GM12878 (cell line): Measurements from ENCODE around the gene LETMD1. TPM values are rescaled to one million over a fixed set of nuclear protein-coding genes. Genes with fewer than 3 reads are reported as not detected.

Source experiments
- ATAC-seq: fragments of 200-7000 bp; cut with Tn5 transposase; 3 replicates; pipeline ENCODE4 v1.9.1; 2020; ENCODE audit warnings: mild to moderate bottlenecking, moderate library complexity
- BruUV-seq: library from RNA; stranded (reverse); fragments of 400-500 nt; replicated peaks from 2 replicates; lab custom pipeline; 2021; lab: Mats Ljungman, UMichigan
- CTCF ChIA-PET: fragments of 300-600 bp; sonication (Branson Sonifier 250); formaldehyde crosslinking; extraction: SDS; loops from one replicate; lab custom pipeline; 2021; ENCODE audit warnings: inconsistent platforms; lab: Yijun Ruan, JAX
- POLR2A ChIA-PET: fragments of 350-600 bp; formaldehyde crosslinking; extraction: SDS; loops from one replicate; lab custom pipeline; 2021; ENCODE audit warnings: inconsistent platforms; lab: Charles Lee
- RAD21 ChIA-PET: fragments of 300-600 bp; sonication (Branson Sonifier 250); formaldehyde crosslinking; loops from one replicate; lab custom pipeline; 2023; ENCODE audit warnings: antibody characterized with exemption; ENCODE audit not compliant: unreplicated experiment; lab: Charles Lee
- SMC1A ChIA-PET: fragments of 300-600 bp; sonication (Branson Sonifier 250); formaldehyde crosslinking; loops from one replicate; lab custom pipeline; 2023; ENCODE audit not compliant: unreplicated experiment, uncharacterized antibody; lab: Charles Lee
- DNase-seq: peaks from one replicate; pipeline ENCODE4 v3.0.0-alpha.2; 2011; ENCODE audit warnings: low read depth, low spot score
- FAIRE-seq: peaks from 3 replicates; lab custom pipeline; 2011; peaks lifted over from hg19 to GRCh38; lab: Jason Lieb, UNC
- H2AFZ ChIP-seq: 2 replicates; pipeline ENCODE4 v1.6.0; 2011; ENCODE audit warnings: low read depth, low read length, control low read depth; ENCODE audit not compliant: control insufficient read depth
- H3K27ac ChIP-seq: 2 replicates; pipeline ENCODE4 v1.5.1; 2011; ENCODE audit warnings: control low read depth; ENCODE audit not compliant: control insufficient read depth, insufficient read depth
- H3K27me3 ChIP-seq, 2 experiments: replicated peaks in 1 of 2; 2 replicates each; pipeline versions ENCODE4 v1.6.0 to v1.6.1; 2011; ENCODE audit warnings: low read length in 1 of 2; ENCODE audit not compliant: control insufficient read depth in 2 of 2, insufficient read depth in 2 of 2
- H3K36me3 ChIP-seq, 2 experiments: 2 replicates each; pipeline ENCODE4 v1.5.1; 2011; ENCODE audit warnings: low read length in 1 of 2; ENCODE audit not compliant: control insufficient read depth in 2 of 2, insufficient read depth in 2 of 2
- H3K4me1 ChIP-seq: 2 replicates; pipeline ENCODE4 v1.6.1; 2011; ENCODE audit warnings: mild to moderate bottlenecking, low read length, moderate library complexity, mixed read lengths; ENCODE audit not compliant: control insufficient read depth, insufficient read depth
- H3K4me2 ChIP-seq: 2 replicates; pipeline ENCODE4 v1.6.0; 2011; ENCODE audit warnings: control low read depth; ENCODE audit not compliant: control insufficient read depth, insufficient read depth
- H3K4me3 ChIP-seq: fragments of 200-600 bp; sonication (generic); 2 replicates; pipeline ENCODE4 v1.5.1; 2016
- H3K79me2 ChIP-seq: 2 replicates; pipeline ENCODE4 v1.6.0; 2011; ENCODE audit warnings: low read length; ENCODE audit not compliant: control insufficient read depth, insufficient read depth
- H3K9ac ChIP-seq: 2 replicates; pipeline ENCODE4 v1.8.0; 2011; ENCODE audit warnings: low read length, control low read depth, mixed read lengths; ENCODE audit not compliant: control insufficient read depth, insufficient read depth
- H3K9me3 ChIP-seq: replicated peaks from 3 replicates; pipeline ENCODE4 v1.5.1; 2011; ENCODE audit warnings: mild to moderate bottlenecking, low read length; ENCODE audit not compliant: control insufficient read depth, insufficient read depth
- H4K20me1 ChIP-seq: 2 replicates; pipeline ENCODE4 v1.6.0; 2011; ENCODE audit not compliant: control insufficient read depth, insufficient read depth
- BCL11A ChIP-seq: IDR thresholded peaks from 2 replicates; pipeline ENCODE4 v1.6.1; 2011; ENCODE audit warnings: low read depth, low read length
- CEBPB ChIP-seq, 2 experiments: fragments of 150-350 bp in 1 of 2; IDR thresholded peaks; 2 replicates each; pipeline ENCODE4 v1.6.1; 2012 to 2014; ENCODE audit warnings: low read depth in 2 of 2, low read length in 2 of 2, borderline replicate concordance in 1 of 2, inconsistent platforms in 1 of 2
- CREM ChIP-seq: IDR thresholded peaks from 2 replicates; pipeline ENCODE4 v1.6.1; 2014; ENCODE audit warnings: antibody characterized with exemption, low read depth
- EGR1 ChIP-seq, 2 experiments: IDR thresholded peaks; 1 replicate in 1 of 2; 2 replicates in 1 of 2; pipeline ENCODE4 v1.6.1; 2011 to 2012; ENCODE audit warnings: low read depth in 2 of 2, low read length in 2 of 2, borderline replicate concordance in 1 of 2, mild to moderate bottlenecking in 1 of 2, moderate library complexity in 1 of 2
- EP300 ChIP-seq, 2 experiments: fragments of 150-350 bp in 1 of 2; IDR thresholded peaks; 2 replicates each; pipeline ENCODE4 v1.6.1; 2011 to 2012; ENCODE audit warnings: low read depth in 2 of 2, low read length in 2 of 2, borderline replicate concordance in 1 of 2, improper control_type of control experiment in 1 of 2, inconsistent platforms in 1 of 2; ENCODE audit not compliant: control insufficient read depth in 1 of 2
- NFYA ChIP-seq: IDR thresholded peaks from 2 replicates; pipeline ENCODE4 v1.6.1; 2011; ENCODE audit warnings: low read depth, mild to moderate bottlenecking, low read length, improper control_type of control experiment, borderline replicate concordance
- POLR2A ChIP-seq: IDR thresholded peaks from 2 replicates; pipeline ENCODE4 v1.6.1; 2011; ENCODE audit warnings: low read depth, mild to moderate bottlenecking, low read length
- RAD51 ChIP-seq: fragments of 450-650 bp; IDR thresholded peaks from 2 replicates; pipeline ENCODE4 v1.6.1; 2016; ENCODE audit warnings: moderate library complexity, mild to moderate bottlenecking, inconsistent platforms
- SIX5 ChIP-seq: IDR thresholded peaks from 2 replicates; pipeline ENCODE4 v1.6.1; 2011; ENCODE audit warnings: mild to moderate bottlenecking, low read depth, low read length, moderate library complexity; ENCODE audit not compliant: severe bottlenecking
- SUZ12 ChIP-seq: fragments of 200-600 bp; sonication (generic); IDR thresholded peaks from one replicate; pipeline ENCODE4 v1.6.1; 2018; ENCODE audit warnings: antibody characterized with exemption, mild to moderate bottlenecking; ENCODE audit not compliant: unreplicated experiment
- TARDBP ChIP-seq: IDR thresholded peaks from 2 replicates; pipeline ENCODE4 v1.6.1; 2016; ENCODE audit warnings: borderline replicate concordance
- ZNF217 ChIP-seq: fragments of 450-650 bp; IDR thresholded peaks from 2 replicates; pipeline ENCODE4 v1.6.1; 2017; ENCODE audit warnings: antibody characterized with exemption, mild to moderate bottlenecking
- ZNF24 ChIP-seq: fragments of 450-650 bp; IDR thresholded peaks from 2 replicates; pipeline ENCODE4 v1.6.1; 2017; ENCODE audit warnings: antibody characterized with exemption, mild to moderate bottlenecking
- ZNF274 ChIP-seq: IDR thresholded peaks from one replicate; pipeline ENCODE4 v1.8.0; 2011; ENCODE audit not compliant: insufficient read length, insufficient read depth
- WGBS: methylation state at CpG from one replicate; pipeline ENCODE4 v1.1.6; 2016; ENCODE audit warnings: low lambda C conversion rate; ENCODE audit not compliant: insufficient replicate concordance, insufficient coverage; ENCODE audit errors: missing lambda C conversion rate; 5-methylcytosine and 5-hydroxymethylcytosine counted together
- in situ Hi-C: fragments of 300-500 bp; cut with MboI; formaldehyde crosslinking; loops from 9 replicates; pipeline ENCODE4 v1.14.3; 2018; ENCODE audit warnings: mixed read lengths
- intact Hi-C: fragments of 100-400 bp; cut with micrococcal nuclease; formaldehyde crosslinking; loops from one replicate; pipeline ENCODE4 v1.14.2; 2022; ENCODE audit not compliant: unreplicated experiment
- polyA plus RNA-seq, 11 experiments: library from polyadenylated mRNA; depleted of rRNA in 4 of 11; unstranded in 6 of 11; stranded (reverse) in 5 of 11; fragments of >200 nt; fragmentation: Nextera tagmentation in 4 of 11; fragmentation: Illumina TruSeq in 1 of 11; extraction: Ambion mirVana in 4 of 11; extraction: Trizol in 1 of 11; gene quantifications; 1 replicate in 1 of 11; 2 replicates in 10 of 11; pipeline versions ENCODE4 v1.2.1 to v1.2.3, GENCODE V29; 2011 to 2016; ENCODE audit warnings: inconsistent platforms in 2 of 11, missing spikeins in 2 of 11, low read depth in 1 of 11
- total RNA-seq, 4 experiments: library from RNA; depleted of rRNA in 3 of 4; stranded (reverse); fragments of >200 nt in 3 of 4; fragmentation: Illumina TruSeq in 1 of 4; extraction: Trizol in 1 of 4; gene quantifications; 2 replicates each; pipeline versions ENCODE4 v1.2.1 to v1.2.3, GENCODE V29; 2013 to 2021
- TF ChIP-seq, protein P1 (sequence below): fragments of 450-650 bp; IDR thresholded peaks from 2 replicates; pipeline ENCODE4 v1.6.1; 2017; ENCODE audit warnings: mild to moderate bottlenecking, moderate library complexity
- TF ChIP-seq, protein P2 (sequence below): fragments of 450-650 bp; formaldehyde crosslinking; IDR thresholded peaks from 2 replicates; pipeline ENCODE4 v1.4.0; 2020; ENCODE audit warnings: mild to moderate bottlenecking, moderate library complexity

Gene LETMD1
- total and polyA plus RNA-seq, 10 of the 15 experiments (the other 5 are each of a cell fraction or from before 2014, with no cell fraction given) = 30.3 to 116 (median 51.5) TPM

DNA sequence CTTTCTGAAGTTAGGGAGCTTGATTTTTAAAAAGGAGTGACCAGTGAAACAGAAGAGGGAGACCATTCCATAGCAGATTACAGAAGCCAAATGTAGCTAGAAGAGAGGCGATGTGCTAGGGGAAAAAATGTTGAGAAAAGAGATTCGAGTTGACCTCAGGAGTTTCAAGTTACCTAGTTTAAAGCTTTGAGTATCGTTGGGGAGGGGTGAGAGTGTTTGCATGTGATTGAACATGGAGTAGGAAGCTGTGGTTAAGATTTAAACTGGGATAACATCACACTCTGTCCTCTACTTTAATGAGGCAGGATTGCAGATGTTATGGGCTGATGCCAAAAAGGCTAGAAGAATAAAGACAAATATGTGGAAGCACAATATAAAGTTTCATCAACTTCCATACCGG is 3.7 kb downstream of the LETMD1 start:
- in situ Hi-C loops = no loop called here
- ChIA-PET POLR2A (interaction anchor here (1.5 kb wide), 1 partner anchor 13 kb away, joined by 4 read pairs; no protein-coding TSS in a partner anchor), SMC1A (interaction anchor here (0.6 to 1.2 kb wide), 3 partner anchors 10 to 159 kb away, joined by 3 read pairs; no protein-coding TSS in a partner anchor), CTCF (interaction anchor here (1.0 to 1.3 kb wide), 5 partner anchors 12 to 290 kb away, joined by 3 read pairs; partner anchors contain the start of gene SLC11A2), RAD21 (interaction anchor here (1.4 kb wide), 1 partner anchor 289 kb away, joined by 5 read pairs; no protein-coding TSS in a partner anchor)
- intact Hi-C loops = no loop called here
- WGBS = 47% methylated on average over 4 of the region's 4 CpGs
- H3K27me3 ChIP-seq = no peaks in the 10 kb centered on the region
- DNase-seq (no peak), FAIRE-seq (no peak), ATAC-seq (no peak)
- no peak overlapping the region for H3K9ac ChIP-seq
- no TSS peak for BruUV-seq
- peaks cover 4 to 10% of the 10 kb centered on the region in 2 experiments for H3K36me3 ChIP-seq
- no peak overlapping the region for H2AFZ ChIP-seq
- no peak overlapping the region for H3K4me3 ChIP-seq
- H3K4me2 ChIP-seq = no peak overlapping the region
- no peak overlapping the region for H3K27ac ChIP-seq
- H3K9me3 ChIP-seq = no peaks in the 10 kb centered on the region
- H3K4me1 ChIP-seq = peaks cover 6% of the 10 kb centered on the region
- H3K79me2 ChIP-seq = peaks cover 25% of the 10 kb centered on the region
- H4K20me1 ChIP-seq = no peaks in the 10 kb centered on the region
- no peak for TF ChIP-seq RAD51
- TF ChIP-seq BCL11A = no peak
- no peak for TF ChIP-seq SUZ12
- TF ChIP-seq, protein P1, sequence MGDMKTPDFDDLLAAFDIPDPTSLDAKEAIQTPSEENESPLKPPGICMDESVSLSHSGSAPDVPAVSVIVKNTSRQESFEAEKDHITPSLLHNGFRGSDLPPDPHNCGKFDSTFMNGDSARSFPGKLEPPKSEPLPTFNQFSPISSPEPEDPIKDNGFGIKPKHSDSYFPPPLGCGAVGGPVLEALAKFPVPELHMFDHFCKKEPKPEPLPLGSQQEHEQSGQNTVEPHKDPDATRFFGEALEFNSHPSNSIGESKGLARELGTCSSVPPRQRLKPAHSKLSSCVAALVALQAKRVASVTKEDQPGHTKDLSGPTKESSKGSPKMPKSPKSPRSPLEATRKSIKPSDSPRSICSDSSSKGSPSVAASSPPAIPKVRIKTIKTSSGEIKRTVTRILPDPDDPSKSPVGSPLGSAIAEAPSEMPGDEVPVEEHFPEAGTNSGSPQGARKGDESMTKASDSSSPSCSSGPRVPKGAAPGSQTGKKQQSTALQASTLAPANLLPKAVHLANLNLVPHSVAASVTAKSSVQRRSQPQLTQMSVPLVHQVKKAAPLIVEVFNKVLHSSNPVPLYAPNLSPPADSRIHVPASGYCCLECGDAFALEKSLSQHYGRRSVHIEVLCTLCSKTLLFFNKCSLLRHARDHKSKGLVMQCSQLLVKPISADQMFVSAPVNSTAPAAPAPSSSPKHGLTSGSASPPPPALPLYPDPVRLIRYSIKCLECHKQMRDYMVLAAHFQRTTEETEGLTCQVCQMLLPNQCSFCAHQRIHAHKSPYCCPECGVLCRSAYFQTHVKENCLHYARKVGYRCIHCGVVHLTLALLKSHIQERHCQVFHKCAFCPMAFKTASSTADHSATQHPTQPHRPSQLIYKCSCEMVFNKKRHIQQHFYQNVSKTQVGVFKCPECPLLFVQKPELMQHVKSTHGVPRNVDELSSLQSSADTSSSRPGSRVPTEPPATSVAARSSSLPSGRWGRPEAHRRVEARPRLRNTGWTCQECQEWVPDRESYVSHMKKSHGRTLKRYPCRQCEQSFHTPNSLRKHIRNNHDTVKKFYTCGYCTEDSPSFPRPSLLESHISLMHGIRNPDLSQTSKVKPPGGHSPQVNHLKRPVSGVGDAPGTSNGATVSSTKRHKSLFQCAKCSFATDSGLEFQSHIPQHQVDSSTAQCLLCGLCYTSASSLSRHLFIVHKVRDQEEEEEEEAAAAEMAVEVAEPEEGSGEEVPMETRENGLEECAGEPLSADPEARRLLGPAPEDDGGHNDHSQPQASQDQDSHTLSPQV = no peak
- TF ChIP-seq EP300 (IDR thresholded peaks at IDR 0.05; ENCODE audit: borderline replicate concordance in 1 of 2, control insufficient read depth in 1 of 2, low read depth in 2 of 2, low read length in 2 of 2) = no peak
- no peak for TF ChIP-seq ZNF274
- TF ChIP-seq SIX5 = no peak
- TF ChIP-seq EGR1 (IDR thresholded peaks at IDR 0.05; ENCODE audit: borderline replicate concordance in 1 of 2, low read depth in 2 of 2, low read length in 2 of 2) = no peak
- TF ChIP-seq POLR2A = no peak
- TF ChIP-seq ZNF217 = no peak
- no peak for TF ChIP-seq CREM
- no peak for TF ChIP-seq TARDBP
- no peak for TF ChIP-seq NFYA
- no peak for TF ChIP-seq CEBPB (IDR thresholded peaks at IDR 0.05; ENCODE audit: borderline replicate concordance in 1 of 2, low read depth in 2 of 2, low read length in 2 of 2)
- no peak for TF ChIP-seq ZNF24
- TF ChIP-seq, protein P2, sequence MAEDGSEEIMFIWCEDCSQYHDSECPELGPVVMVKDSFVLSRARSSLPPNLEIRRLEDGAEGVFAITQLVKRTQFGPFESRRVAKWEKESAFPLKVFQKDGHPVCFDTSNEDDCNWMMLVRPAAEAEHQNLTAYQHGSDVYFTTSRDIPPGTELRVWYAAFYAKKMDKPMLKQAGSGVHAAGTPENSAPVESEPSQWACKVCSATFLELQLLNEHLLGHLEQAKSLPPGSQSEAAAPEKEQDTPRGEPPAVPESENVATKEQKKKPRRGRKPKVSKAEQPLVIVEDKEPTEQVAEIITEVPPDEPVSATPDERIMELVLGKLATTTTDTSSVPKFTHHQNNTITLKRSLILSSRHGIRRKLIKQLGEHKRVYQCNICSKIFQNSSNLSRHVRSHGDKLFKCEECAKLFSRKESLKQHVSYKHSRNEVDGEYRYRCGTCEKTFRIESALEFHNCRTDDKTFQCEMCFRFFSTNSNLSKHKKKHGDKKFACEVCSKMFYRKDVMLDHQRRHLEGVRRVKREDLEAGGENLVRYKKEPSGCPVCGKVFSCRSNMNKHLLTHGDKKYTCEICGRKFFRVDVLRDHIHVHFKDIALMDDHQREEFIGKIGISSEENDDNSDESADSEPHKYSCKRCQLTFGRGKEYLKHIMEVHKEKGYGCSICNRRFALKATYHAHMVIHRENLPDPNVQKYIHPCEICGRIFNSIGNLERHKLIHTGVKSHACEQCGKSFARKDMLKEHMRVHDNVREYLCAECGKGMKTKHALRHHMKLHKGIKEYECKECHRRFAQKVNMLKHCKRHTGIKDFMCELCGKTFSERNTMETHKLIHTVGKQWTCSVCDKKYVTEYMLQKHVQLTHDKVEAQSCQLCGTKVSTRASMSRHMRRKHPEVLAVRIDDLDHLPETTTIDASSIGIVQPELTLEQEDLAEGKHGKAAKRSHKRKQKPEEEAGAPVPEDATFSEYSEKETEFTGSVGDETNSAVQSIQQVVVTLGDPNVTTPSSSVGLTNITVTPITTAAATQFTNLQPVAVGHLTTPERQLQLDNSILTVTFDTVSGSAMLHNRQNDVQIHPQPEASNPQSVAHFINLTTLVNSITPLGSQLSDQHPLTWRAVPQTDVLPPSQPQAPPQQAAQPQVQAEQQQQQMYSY (CRISPR knock-in tag) = no peak
